Neuronal stem cell (in vitro differentiated cells): Measurements from ENCODE around the gene NOC3L.

Experiments used
- DNase-seq: peaks from one replicate; pipeline ENCODE4 v3.0.0-alpha.2; 2013; ENCODE audit warnings: low spot score
- H2AFZ ChIP-seq: one replicate; pipeline ENCODE4 v1.6.1; 2013; ENCODE audit warnings: mild to moderate bottlenecking, low read length, inconsistent platforms
- H2AK5ac ChIP-seq: 2 replicates; pipeline ENCODE4 v1.6.1; 2013; ENCODE audit warnings: low read depth, mild to moderate bottlenecking, inconsistent platforms, low read length, moderate library complexity, mixed read lengths
- H2BK120ac ChIP-seq: 2 replicates; pipeline ENCODE4 v1.6.1; 2013; ENCODE audit warnings: low read depth, mild to moderate bottlenecking, inconsistent platforms, low read length, moderate library complexity, mixed read lengths
- H2BK12ac ChIP-seq: one replicate; pipeline ENCODE4 v1.6.1; 2013; ENCODE audit warnings: low read length, inconsistent platforms
- H2BK15ac ChIP-seq: 2 replicates; pipeline ENCODE4 v1.6.1; 2013; ENCODE audit warnings: mild to moderate bottlenecking, low read length, inconsistent platforms, mixed read lengths
- H2BK5ac ChIP-seq: one replicate; pipeline ENCODE4 v1.6.1; 2013; ENCODE audit warnings: inconsistent platforms, mild to moderate bottlenecking, low read length, moderate library complexity
- H3K14ac ChIP-seq: one replicate; pipeline ENCODE4 v1.6.1; 2013; ENCODE audit warnings: low read length, inconsistent platforms
- H3K18ac ChIP-seq: 2 replicates; pipeline ENCODE4 v1.6.1; 2013; ENCODE audit warnings: low read length, inconsistent platforms
- H3K23ac ChIP-seq: 2 replicates; pipeline ENCODE4 v1.6.1; 2013; ENCODE audit warnings: low read depth, mild to moderate bottlenecking, mixed read lengths, low read length, inconsistent platforms; ENCODE audit not compliant: poor library complexity
- H3K27ac ChIP-seq: replicated peaks from 3 replicates; pipeline ENCODE4 v1.5.1; 2013; ENCODE audit warnings: low read length, inconsistent platforms
- H3K27me3 ChIP-seq, 3 experiments: 2 replicates each; pipeline ENCODE4 v1.6.1; 2013; ENCODE audit warnings: low read length in 3 of 3, mild to moderate bottlenecking in 2 of 3, inconsistent platforms in 1 of 3, low read depth in 1 of 3, mixed read lengths in 1 of 3, moderate library complexity in 1 of 3; ENCODE audit not compliant: control insufficient read depth in 3 of 3, insufficient read depth in 3 of 3
- H3K36me3 ChIP-seq, 2 donors: replicated peaks in 1 of 2; 2 replicates each; pipeline ENCODE4 v1.6.1; 2013; ENCODE audit warnings: low read length in 2 of 2; ENCODE audit not compliant: control insufficient read depth in 2 of 2, insufficient read depth in 2 of 2
- H3K4ac ChIP-seq: 2 replicates; pipeline ENCODE4 v1.6.1; 2013; ENCODE audit warnings: inconsistent platforms, mild to moderate bottlenecking, low read length, moderate library complexity
- H3K4me1 ChIP-seq, 2 donors: 1 replicate in 1 of 2; 2 replicates in 1 of 2; pipeline ENCODE4 v1.6.1; 2013; ENCODE audit warnings: low read length in 2 of 2, low read depth in 1 of 2; ENCODE audit not compliant: control insufficient read depth in 2 of 2, insufficient read depth in 1 of 2
- H3K4me2 ChIP-seq: one replicate; pipeline ENCODE4 v1.6.1; 2013; ENCODE audit warnings: mild to moderate bottlenecking, low read length, inconsistent platforms; ENCODE audit not compliant: insufficient read depth, poor library complexity, severe bottlenecking
- H3K4me3 ChIP-seq, 2 donors: 2 replicates each; pipeline ENCODE4 v1.5.1; 2013; ENCODE audit warnings: low read length in 2 of 2, mild to moderate bottlenecking in 2 of 2, inconsistent platforms in 1 of 2, moderate library complexity in 1 of 2
- H3K79me1 ChIP-seq: one replicate; pipeline ENCODE4 v1.6.1; 2013; ENCODE audit warnings: low read depth, mild to moderate bottlenecking, inconsistent platforms, low read length, moderate library complexity
- H3K9ac ChIP-seq: one replicate; pipeline ENCODE4 v1.6.1; 2013; ENCODE audit warnings: mild to moderate bottlenecking, low read depth, low read length, inconsistent platforms; ENCODE audit not compliant: poor library complexity
- H3K9me3 ChIP-seq, 2 donors: replicated peaks in 1 of 2; 2 replicates each; pipeline versions ENCODE3 to v1.6.1; 2013; ENCODE audit warnings: low read length in 2 of 2, mild to moderate bottlenecking in 2 of 2, inconsistent platforms in 1 of 2, low read depth in 1 of 2, mixed read lengths in 1 of 2, moderate library complexity in 1 of 2; ENCODE audit not compliant: control insufficient read depth in 2 of 2, insufficient read depth in 1 of 2
- H4K8ac ChIP-seq: one replicate; pipeline ENCODE4 v1.6.1; 2013; ENCODE audit warnings: low read depth, mild to moderate bottlenecking, inconsistent platforms, low read length, moderate library complexity
- H4K91ac ChIP-seq: one replicate; pipeline ENCODE4 v1.6.1; 2013; ENCODE audit warnings: low read length, low read depth, mild to moderate bottlenecking, inconsistent platforms; ENCODE audit not compliant: poor library complexity
- WGBS, 2 donors: extraction: QIAGEN DNeasy Blood & Tissue Kit; methylation state at CpG; one replicate each; pipeline ENCODE4 v1.1.7; 2013; ENCODE audit warnings: missing lambda C conversion rate in 2 of 2, mixed read lengths in 1 of 2; ENCODE audit not compliant: insufficient read length in 2 of 2, insufficient replicate concordance in 1 of 2; ENCODE audit errors: extremely low coverage in 2 of 2; 5-methylcytosine and 5-hydroxymethylcytosine counted together

Gene NOC3L

DNA sequence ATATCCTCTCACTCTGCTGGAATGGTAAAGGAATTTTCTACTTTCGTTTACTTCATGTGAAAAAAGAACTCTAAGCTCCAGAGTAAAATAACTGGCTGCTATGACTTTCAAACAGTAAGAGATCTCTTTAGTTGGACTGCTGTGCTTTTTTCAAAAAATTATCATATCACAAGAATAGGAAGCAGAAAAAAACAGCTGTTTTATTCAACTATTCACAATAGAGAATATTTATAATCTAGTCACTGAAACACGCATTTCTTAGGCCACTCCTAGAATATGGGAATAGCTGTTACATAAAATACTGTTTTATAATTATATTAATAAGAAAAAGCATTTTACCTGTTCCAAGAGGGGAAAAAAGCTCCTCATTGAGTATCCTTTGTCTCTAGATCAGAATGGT lies 29.7 kb downstream of the NOC3L start:
- no peak overlapping the region for H2AK5ac ChIP-seq
- no peak overlapping the region for H3K4me3 ChIP-seq
- H2BK120ac ChIP-seq = no peak overlapping the region
- H3K9me3 ChIP-seq = no peaks in the 10 kb centered on the region
- H3K4ac ChIP-seq = no peak overlapping the region
- H2BK12ac ChIP-seq = no peak overlapping the region
- no peak overlapping the region for H2BK15ac ChIP-seq
- no CpG with 5 or more reads among the region's 2 CpGs for WGBS, 2 donors
- no peak overlapping the region for H3K4me2 ChIP-seq
- no peak overlapping the region for H3K14ac ChIP-seq
- no peak overlapping the region for H2BK5ac ChIP-seq
- no peak overlapping the region for H4K8ac ChIP-seq
- DNase-seq = no peak
- no peak overlapping the region for H4K91ac ChIP-seq
- H3K27ac ChIP-seq = no peak overlapping the region
- H2AFZ ChIP-seq = no peak overlapping the region
- no peaks in the 10 kb centered on the region for H3K4me1 ChIP-seq
- no peak overlapping the region for H3K9ac ChIP-seq
- no peak overlapping the region for H3K18ac ChIP-seq
- H3K23ac ChIP-seq = no peak overlapping the region
- H3K36me3 ChIP-seq = peaks cover 14 to 99% of the 10 kb centered on the region in 2 donors
- no peaks in the 10 kb centered on the region for H3K79me1 ChIP-seq
- no peaks in the 10 kb centered on the region for H3K27me3 ChIP-seq

DNA sequence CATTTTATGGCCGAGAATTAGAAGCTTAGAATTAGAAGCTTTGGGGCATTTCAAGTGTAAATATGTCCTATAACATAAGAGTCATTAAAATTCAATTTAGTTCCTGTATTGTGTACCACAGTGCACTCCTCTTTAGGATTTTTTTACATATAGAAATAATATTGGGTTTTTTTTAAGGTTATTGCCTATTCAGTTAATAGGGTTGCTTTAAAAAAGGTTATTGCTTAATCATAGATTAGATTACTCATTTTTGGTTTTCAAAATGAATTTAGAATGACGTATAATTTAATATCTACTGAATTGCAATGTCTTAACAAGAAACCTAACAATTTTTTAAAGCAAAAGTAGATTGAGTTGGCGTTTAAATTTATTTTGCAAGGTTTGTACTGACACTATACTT lies 34.1 kb downstream of the NOC3L start:
- Histone ChIP-seq H3K4me2 (no peak overlapping the region), H3K9me3 (no peaks in the 10 kb centered on the region), H2BK5ac (no peak overlapping the region), H2AFZ (no peak overlapping the region), H3K27ac (no peak overlapping the region), H3K14ac (no peak overlapping the region), H2AK5ac (no peak overlapping the region), H4K8ac (no peak overlapping the region), H3K4me3 (no peak overlapping the region), H3K18ac (no peak overlapping the region), H3K9ac (no peak overlapping the region), H4K91ac (no peak overlapping the region), H3K79me1 (no peaks in the 10 kb centered on the region), H2BK15ac (no peak overlapping the region), H3K4ac (no peak overlapping the region), H3K4me1 (no peaks in the 10 kb centered on the region), H3K27me3 (no peaks in the 10 kb centered on the region), H3K36me3 (peaks cover 5 to 94% of the 10 kb centered on the region in 2 donors), H2BK12ac (no peak overlapping the region), H3K23ac (no peak overlapping the region), H2BK120ac (no peak overlapping the region)
- DNase-seq = no peak
- no CpG with 5 or more reads among the region's 3 CpGs for WGBS, 2 donors

DNA sequence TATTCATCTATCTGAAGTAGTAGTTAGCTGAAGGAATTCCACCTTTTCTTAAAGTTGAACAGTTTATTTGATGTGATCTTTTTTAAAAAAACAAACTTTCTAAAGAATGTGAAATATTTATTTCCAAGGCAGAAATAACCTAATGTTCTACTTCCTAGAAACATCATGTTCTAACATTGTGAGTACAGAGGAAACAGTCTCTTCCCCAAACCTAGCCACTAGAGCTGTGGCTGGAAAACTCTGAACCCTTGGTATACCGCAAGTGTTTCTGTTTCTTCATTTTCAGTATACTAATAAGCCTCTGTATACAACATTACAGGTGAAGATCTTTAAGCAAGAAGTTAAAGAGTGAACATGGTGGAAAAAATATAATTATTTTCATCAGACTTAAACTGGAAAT lies 35.1 kb downstream of the NOC3L start:
- Histone ChIP-seq H3K23ac (no peak overlapping the region), H3K4me2 (no peak overlapping the region), H3K27me3 (no peaks in the 10 kb centered on the region), H3K18ac (no peak overlapping the region), H3K4ac (no peak overlapping the region), H2BK15ac (no peak overlapping the region), H2BK5ac (no peak overlapping the region), H2BK120ac (no peak overlapping the region), H3K79me1 (no peaks in the 10 kb centered on the region), H2AK5ac (no peak overlapping the region), H4K91ac (no peak overlapping the region), H3K9ac (no peak overlapping the region), H3K27ac (no peak overlapping the region), H3K4me1 (no peaks in the 10 kb centered on the region), H3K36me3 (peaks cover 5 to 94% of the 10 kb centered on the region in 2 donors), H3K4me3 (no peak overlapping the region), H3K9me3 (no peaks in the 10 kb centered on the region), H4K8ac (no peak overlapping the region), H2AFZ (no peak overlapping the region), H2BK12ac (no peak overlapping the region), H3K14ac (no peak overlapping the region)
- DNase-seq = no peak
- no CpG with 5 or more reads among the region's 1 CpG for WGBS, 2 donors

- Histone ChIP-seq H4K8ac (no peak overlapping the region), H4K91ac (no peak overlapping the region), H3K18ac (no peak overlapping the region), H2BK15ac (no peak overlapping the region), H3K9me3 (no peaks in the 10 kb centered on the region), H3K79me1 (no peaks in the 10 kb centered on the region), H3K23ac (no peak overlapping the region), H3K27ac (no peak overlapping the region), H2BK12ac (no peak overlapping the region), H2AK5ac (no peak overlapping the region), H2AFZ (no peak overlapping the region), H3K4me3 (no peak overlapping the region), H3K36me3 (peaks cover 5 to 75% of the 10 kb centered on the region in 2 donors), H3K4ac (no peak overlapping the region), H2BK120ac (no peak overlapping the region), H3K14ac (no peak overlapping the region), H3K4me2 (no peak overlapping the region), H3K9ac (no peak overlapping the region), H2BK5ac (no peak overlapping the region), H3K4me1 (no peaks in the 10 kb centered on the region), H3K27me3 (no peaks in the 10 kb centered on the region)
- no peak for DNase-seq
- no CpG with 5 or more reads among the region's 7 CpGs for WGBS, 2 donors
Observed at GRCh38 chr10:94324609-94325233, 38.0 kb downstream of the NOC3L start.
